Astrocyte (in vitro differentiated cells and primary cell): ENCODE results near the gene TRAFD1. TPM values are rescaled to one million over a fixed set of nuclear protein-coding genes. Genes with fewer than 3 reads are reported as not detected.

Experiments used
- DNase-seq: peaks from one replicate; pipeline ENCODE4 v3.0.0-alpha.2; 2010; ENCODE audit warnings: low read depth
- FAIRE-seq: peaks from 2 replicates; lab custom pipeline; 2011; peaks lifted over from hg19 to GRCh38; lab: Jason Lieb, UNC
- H2AFZ ChIP-seq: 2 replicates; pipeline ENCODE4 v1.6.0; 2012; ENCODE audit warnings: low read depth, low read length, inconsistent platforms
- H3K27ac ChIP-seq: 2 replicates; pipeline ENCODE4 v1.5.1; 2011; ENCODE audit warnings: low read depth, low read length, inconsistent platforms
- H3K27me3 ChIP-seq: 2 replicates; pipeline ENCODE4 v1.6.0; 2011; ENCODE audit warnings: low read length, inconsistent platforms; ENCODE audit not compliant: insufficient read depth
- H3K36me3 ChIP-seq: 2 replicates; pipeline ENCODE4 v1.5.1; 2011; ENCODE audit warnings: low read length, inconsistent platforms; ENCODE audit not compliant: insufficient read depth
- H3K4me1 ChIP-seq: 2 replicates; pipeline ENCODE4 v1.5.1; 2011; ENCODE audit warnings: low read length, inconsistent platforms; ENCODE audit not compliant: insufficient read depth
- H3K4me2 ChIP-seq: 2 replicates; pipeline ENCODE4 v1.6.0; 2012; ENCODE audit warnings: low read length, inconsistent platforms
- H3K4me3 ChIP-seq: 2 replicates; pipeline ENCODE4 v1.5.1; 2011; ENCODE audit warnings: low read depth, mild to moderate bottlenecking, low read length, inconsistent platforms; ENCODE audit not compliant: insufficient read depth
- H3K79me2 ChIP-seq: 2 replicates; pipeline ENCODE4 v1.6.0; 2012; ENCODE audit warnings: mild to moderate bottlenecking, low read length, inconsistent platforms; ENCODE audit not compliant: insufficient read depth
- H3K9ac ChIP-seq: 2 replicates; pipeline ENCODE4 v1.6.0; 2012; ENCODE audit warnings: mild to moderate bottlenecking, low read length, inconsistent platforms
- H3K9me3 ChIP-seq: 2 replicates; pipeline ENCODE4 v1.5.1; 2012; ENCODE audit warnings: low read depth, mild to moderate bottlenecking, low read length, inconsistent platforms; ENCODE audit not compliant: insufficient read depth
- H4K20me1 ChIP-seq: 2 replicates; pipeline ENCODE4 v1.6.0; 2012; ENCODE audit warnings: low read length, inconsistent platforms; ENCODE audit not compliant: insufficient read depth
- H3K27ac Mint-ChIP-seq: one replicate; pipeline ENCODE4 v1.8.0; 2021; ENCODE audit warnings: mild to moderate bottlenecking, mixed read lengths; ENCODE audit not compliant: unreplicated experiment
- H3K27me3 Mint-ChIP-seq: one replicate; pipeline ENCODE4 v1.8.0; 2021; ENCODE audit warnings: low read depth, mixed read lengths; ENCODE audit not compliant: unreplicated experiment
- H3K36me3 Mint-ChIP-seq: one replicate; pipeline ENCODE4 v1.8.0; 2021; ENCODE audit warnings: low read depth, mixed read lengths; ENCODE audit not compliant: unreplicated experiment
- H3K4me1 Mint-ChIP-seq: one replicate; pipeline ENCODE4 v1.8.0; 2021; ENCODE audit warnings: low read depth, mixed read lengths; ENCODE audit not compliant: unreplicated experiment
- H3K4me3 Mint-ChIP-seq: one replicate; pipeline ENCODE4 v1.8.0; 2021; ENCODE audit warnings: mild to moderate bottlenecking, moderate library complexity, mixed read lengths; ENCODE audit not compliant: unreplicated experiment
- H3K9me3 Mint-ChIP-seq: one replicate; pipeline ENCODE4 v1.8.0; 2021; ENCODE audit warnings: mild to moderate bottlenecking, mixed read lengths; ENCODE audit not compliant: unreplicated experiment
- CTCF ChIP-seq: IDR thresholded peaks from 2 replicates; pipeline ENCODE4 v1.5.1; 2011; ENCODE audit warnings: low read depth, mild to moderate bottlenecking, inconsistent platforms, low read length, moderate library complexity; ENCODE audit not compliant: insufficient read depth
- EZH2 ChIP-seq: IDR thresholded peaks from 2 replicates; pipeline ENCODE4 v1.6.1; 2012; ENCODE audit warnings: mild to moderate bottlenecking, low read length, inconsistent platforms; ENCODE audit not compliant: insufficient read depth
- total RNA-seq: library from RNA; stranded (reverse); gene quantifications from 2 replicates; pipeline ENCODE4 v1.2.1, GENCODE V29; 2021

The TRAFD1 gene
- total RNA-seq, 1 donor from 2014 or later = 35.6 TPM

GRCh38 chr12:112190231-112191025 is 65.1 kb downstream of the TRAFD1 start:
- DNase-seq (no peak), FAIRE-seq (no peak)
- Mint-ChIP-seq H3K9me3 (no peaks in the 10 kb centered on the region), H3K4me3 (no peak overlapping the region), H3K4me1 (peaks cover 6% of the 10 kb centered on the region), H3K36me3 (peaks cover 29% of the 10 kb centered on the region), H3K27me3 (no peaks in the 10 kb centered on the region), H3K27ac (no peak overlapping the region)
- H3K9ac ChIP-seq = no peak overlapping the region
- peaks cover 23% of the 10 kb centered on the region for H3K36me3 ChIP-seq
- no peaks in the 10 kb centered on the region for H3K27me3 ChIP-seq
- H3K4me3 ChIP-seq = no peak overlapping the region
- H4K20me1 ChIP-seq = no peaks in the 10 kb centered on the region
- TF ChIP-seq CTCF (no peak), EZH2 (no peak)
- H3K27ac ChIP-seq = no peak overlapping the region
- H3K79me2 ChIP-seq = no peaks in the 10 kb centered on the region
- no peaks in the 10 kb centered on the region for H3K9me3 ChIP-seq
- H3K4me2 ChIP-seq = no peak overlapping the region
- no peaks in the 10 kb centered on the region for H3K4me1 ChIP-seq
- H2AFZ ChIP-seq = no peak overlapping the region

- Mint-ChIP-seq H3K4me1 (peaks cover 6% of the 10 kb centered on the region), H3K27me3 (no peaks in the 10 kb centered on the region), H3K36me3 (peaks cover 28% of the 10 kb centered on the region), H3K4me3 (no peak overlapping the region), H3K9me3 (no peaks in the 10 kb centered on the region), H3K27ac (no peak overlapping the region)
- FAIRE-seq (no peak), DNase-seq (no peak)
- no peaks in the 10 kb centered on the region for H3K9me3 ChIP-seq
- H3K4me2 ChIP-seq = no peak overlapping the region
- no peak overlapping the region for H3K27ac ChIP-seq
- peaks cover 24% of the 10 kb centered on the region for H3K36me3 ChIP-seq
- no peak overlapping the region for H3K4me3 ChIP-seq
- no peaks in the 10 kb centered on the region for H3K27me3 ChIP-seq
- no peaks in the 10 kb centered on the region for H4K20me1 ChIP-seq
- no peaks in the 10 kb centered on the region for H3K4me1 ChIP-seq
- no peak overlapping the region for H2AFZ ChIP-seq
- no peak overlapping the region for H3K9ac ChIP-seq
- no peaks in the 10 kb centered on the region for H3K79me2 ChIP-seq
- no peak for TF ChIP-seq CTCF
- TF ChIP-seq EZH2 = no peak
These were observed 65.8 kb downstream of the TRAFD1 start for GRCh38 chr12:112191201-112191600.

GRCh38 chr12:112191840-112192321 is 66.5 kb downstream of the TRAFD1 start:
- Histone ChIP-seq H2AFZ (no peak overlapping the region), H3K4me3 (no peak overlapping the region), H3K79me2 (no peaks in the 10 kb centered on the region), H3K27ac (no peak overlapping the region), H3K4me1 (no peaks in the 10 kb centered on the region), H3K9me3 (no peaks in the 10 kb centered on the region), H3K36me3 (peaks cover 27% of the 10 kb centered on the region), H4K20me1 (no peaks in the 10 kb centered on the region), H3K9ac (no peak overlapping the region), H3K4me2 (no peak overlapping the region), H3K27me3 (no peaks in the 10 kb centered on the region)
- Mint-ChIP-seq H3K4me3 (no peak overlapping the region), H3K36me3 (peaks cover 28% of the 10 kb centered on the region), H3K27me3 (no peaks in the 10 kb centered on the region), H3K4me1 (peaks cover 6% of the 10 kb centered on the region), H3K9me3 (no peaks in the 10 kb centered on the region), H3K27ac (no peak overlapping the region)
- no peak for TF ChIP-seq EZH2
- DNase-seq (no peak), FAIRE-seq (no peak)
